Activated CD4-positive, alpha-beta T cell treated with anti-CD3 and anti-CD28 coated beads for 1 hour (primary cell): Measurements from ENCODE around the gene SCAMP5.

Experiments used
- DNase-seq: peaks from one replicate; pipeline ENCODE4 v3.0.0-alpha.2; 2020

SCAMP5 gene

GRCh38 chr15:74995182-74995778, at the start of gene SCAMP5:
Gene SCAMP5, plus strand, starts transcription at chr15:74995563. Its CDS starts 16,277 bp downstream, at chr15:75011840.
- DNase-seq = peak; percentile 79

GRCh38 chr15:74950078-74950908, 45.1 kb upstream of the SCAMP5 start:
- peak; percentile 66 for DNase-seq

GRCh38 chr15:74951006-74951405, 44.4 kb upstream of the SCAMP5 start:
- DNase-seq = no peak

GRCh38 chr15:74954515-74954914, 40.8 kb upstream of the SCAMP5 start:
- DNase-seq = no peak

- DNase-seq = no peak
Observed at GRCh38 chr15:74955017-74955416, 40.3 kb upstream of the SCAMP5 start.

GRCh38 chr15:74955796-74956647, 39.3 kb upstream of the SCAMP5 start:
- DNase-seq = peak; percentile 56

GRCh38 chr15:74956648-74957475, 38.5 kb upstream of the SCAMP5 start, which contains the start of gene RPP25:
Gene RPP25, minus strand, starts transcription at chr15:74956772. Its CDS starts 189 bp downstream, at chr15:74956583.
- DNase-seq = peak; percentile 52

GRCh38 chr15:74957476-74958035, 37.8 kb upstream of the SCAMP5 start:
- DNase-seq = no peak

GRCh38 chr15:74958320-74958907, 36.9 kb upstream of the SCAMP5 start:
- no peak for DNase-seq

GRCh38 chr15:74958908-74959585, 36.3 kb upstream of the SCAMP5 start:
- DNase-seq = no peak

- DNase-seq = no peak
Observed at GRCh38 chr15:74959586-74959939, 35.8 kb upstream of the SCAMP5 start.

- DNase-seq = no peak
Observed at GRCh38 chr15:74960286-74960685, 35.1 kb upstream of the SCAMP5 start.

- no peak for DNase-seq
Observed at GRCh38 chr15:74960995-74961588, 34.3 kb upstream of the SCAMP5 start.

- no peak for DNase-seq
Observed at GRCh38 chr15:74961616-74962015, 33.7 kb upstream of the SCAMP5 start.

- DNase-seq = no peak
Observed at GRCh38 chr15:74962219-74962618, 33.1 kb upstream of the SCAMP5 start.

- no peak for DNase-seq
Observed at GRCh38 chr15:74962671-74963070, 32.7 kb upstream of the SCAMP5 start.

GRCh38 chr15:74963213-74963612, 32.1 kb upstream of the SCAMP5 start:
- no peak for DNase-seq

GRCh38 chr15:74964794-74965193, 30.6 kb upstream of the SCAMP5 start:
- no peak for DNase-seq

GRCh38 chr15:74967670-74968069, 27.7 kb upstream of the SCAMP5 start:
- DNase-seq = no peak

- DNase-seq = no peak
Observed at GRCh38 chr15:74976159-74976558, 19.2 kb upstream of the SCAMP5 start.

- DNase-seq = no peak
Observed at GRCh38 chr15:74977599-74977998, 17.8 kb upstream of the SCAMP5 start.
